Measurements from ENCODE around the gene ZNF367. TPM values are rescaled to one million over a fixed set of nuclear protein-coding genes. Genes with fewer than 3 reads are reported as not detected.

ZNF367 gene
- total RNA-seq, 1 donor from 2014 or later: 4.4 TPM

DNA sequence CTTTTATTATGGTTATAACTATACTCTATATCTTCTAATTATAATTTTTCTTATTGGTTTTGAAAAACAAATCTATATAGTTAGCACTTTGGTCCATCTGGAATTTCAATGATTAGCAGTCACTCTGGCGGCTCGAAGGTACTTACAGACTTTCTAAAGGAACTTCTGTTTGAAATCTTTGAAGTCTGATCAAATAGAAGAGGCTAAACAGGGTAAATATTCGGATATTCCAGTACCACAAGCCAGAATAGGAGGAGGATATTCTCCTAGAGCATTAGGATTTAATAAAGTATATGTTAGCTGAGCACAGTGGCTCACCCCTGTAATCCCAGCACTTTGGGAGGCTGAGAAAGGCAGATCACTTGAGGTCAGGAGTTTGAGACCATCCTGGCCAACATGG is 77.5 kb downstream of the ZNF367 start:
- no peak for DNase-seq (ENCODE audit: low spot score in 2 of 2, unreplicated experiment in 2 of 2)
- Mint-ChIP-seq H3K36me3 (peaks cover 3% of the 10 kb centered on the region), H3K27me3 (ENCODE audit: low read depth) (no peaks in the 10 kb centered on the region), H3K4me3 (no peak overlapping the region), H3K4me1 (peaks cover 21% of the 10 kb centered on the region), H3K27ac (no peak overlapping the region), H3K9me3 (no peaks in the 10 kb centered on the region)
- TF ChIP-seq, protein P1, sequence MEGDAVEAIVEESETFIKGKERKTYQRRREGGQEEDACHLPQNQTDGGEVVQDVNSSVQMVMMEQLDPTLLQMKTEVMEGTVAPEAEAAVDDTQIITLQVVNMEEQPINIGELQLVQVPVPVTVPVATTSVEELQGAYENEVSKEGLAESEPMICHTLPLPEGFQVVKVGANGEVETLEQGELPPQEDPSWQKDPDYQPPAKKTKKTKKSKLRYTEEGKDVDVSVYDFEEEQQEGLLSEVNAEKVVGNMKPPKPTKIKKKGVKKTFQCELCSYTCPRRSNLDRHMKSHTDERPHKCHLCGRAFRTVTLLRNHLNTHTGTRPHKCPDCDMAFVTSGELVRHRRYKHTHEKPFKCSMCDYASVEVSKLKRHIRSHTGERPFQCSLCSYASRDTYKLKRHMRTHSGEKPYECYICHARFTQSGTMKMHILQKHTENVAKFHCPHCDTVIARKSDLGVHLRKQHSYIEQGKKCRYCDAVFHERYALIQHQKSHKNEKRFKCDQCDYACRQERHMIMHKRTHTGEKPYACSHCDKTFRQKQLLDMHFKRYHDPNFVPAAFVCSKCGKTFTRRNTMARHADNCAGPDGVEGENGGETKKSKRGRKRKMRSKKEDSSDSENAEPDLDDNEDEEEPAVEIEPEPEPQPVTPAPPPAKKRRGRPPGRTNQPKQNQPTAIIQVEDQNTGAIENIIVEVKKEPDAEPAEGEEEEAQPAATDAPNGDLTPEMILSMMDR (IDR thresholded peaks at IDR 0.05; ENCODE audit: unreplicated experiment): no peak

- H3K4me1 Mint-ChIP-seq: peaks cover 12% of the 10 kb centered on the region
- no peak overlapping the region for H3K27ac Mint-ChIP-seq
- no peak for DNase-seq (ENCODE audit: low spot score in 2 of 2, unreplicated experiment in 2 of 2)
- TF ChIP-seq, protein P1 (IDR thresholded peaks at IDR 0.05; ENCODE audit: unreplicated experiment): no peak
- no peak overlapping the region for H3K4me3 Mint-ChIP-seq
- peaks cover 7% of the 10 kb centered on the region for H3K36me3 Mint-ChIP-seq
- no peaks in the 10 kb centered on the region for H3K27me3 Mint-ChIP-seq (ENCODE audit: low read depth)
- peaks cover 5% of the 10 kb centered on the region for H3K9me3 Mint-ChIP-seq
Measured at GRCh38 chr9:96338299-96338698, 79.9 kb downstream of the ZNF367 start.

Other genes with a start within 250 kb of the ZNF367 start
- 0.75 TPM in 1 of 3 replicates, not detected in the others for gene HSD17B3, start 116.2 kb downstream of the ZNF367 start, total RNA-seq
- 21.0 to 22.2 TPM (median 22.0 TPM) in 3 replicates for gene SLC35D2, start 34.7 kb downstream of the ZNF367 start, total RNA-seq
- 14.8 to 15.5 TPM (median 15.4 TPM) in 3 replicates for gene HABP4, start 31.8 kb upstream of the ZNF367 start, total RNA-seq
- gene CDC14B, start 201.5 kb upstream of the ZNF367 start, total RNA-seq: 39.0 to 40.1 TPM (median 39.3 TPM) in 3 replicates
- gene PRXL2C, start 236.9 kb upstream of the ZNF367 start, total RNA-seq: 4.6 to 4.7 TPM (median 4.7 TPM) in 3 replicates